Neutrophil (primary cell): ENCODE data around the gene TRIM8.

Experiments
- H3K27ac ChIP-seq: fragments of 200-600 bp; sonication (generic); 2 replicates; pipeline ENCODE4 v1.5.1; 2016; ENCODE audit warnings: mild to moderate bottlenecking, moderate library complexity
- H3K27me3 ChIP-seq: fragments of 200-600 bp; sonication (generic); 2 replicates; pipeline ENCODE4 v1.6.0; 2016; ENCODE audit warnings: mild to moderate bottlenecking
- H3K36me3 ChIP-seq: fragments of 200-600 bp; sonication (generic); 2 replicates; pipeline ENCODE4 v1.5.1; 2017
- H3K4me1 ChIP-seq, 2 experiments: fragments of 200-600 bp in 1 of 2; sonication (generic) in 1 of 2; 1 replicate in 1 of 2; 2 replicates in 1 of 2; pipeline versions ENCODE4 v1.5.1 to v1.6.1; 2013 to 2016; ENCODE audit warnings: low read depth in 1 of 2, low read length in 1 of 2, mild to moderate bottlenecking in 1 of 2, moderate library complexity in 1 of 2; ENCODE audit not compliant: control insufficient read depth in 1 of 2, insufficient read depth in 1 of 2
- H3K4me3 ChIP-seq, 2 experiments: fragments of 200-600 bp in 1 of 2; sonication (generic) in 1 of 2; 1 replicate in 1 of 2; 2 replicates in 1 of 2; pipeline ENCODE4 v1.5.1; 2013 to 2016; ENCODE audit warnings: low read depth in 1 of 2, low read length in 1 of 2, mild to moderate bottlenecking in 1 of 2, moderate library complexity in 1 of 2
- H3K9me3 ChIP-seq: fragments of 200-600 bp; sonication (generic); 2 replicates; pipeline ENCODE4 v1.5.1; 2016
- CTCF ChIP-seq: fragments of 200-600 bp; sonication (generic); IDR thresholded peaks from 2 replicates; pipeline ENCODE4 v1.5.1; 2016; ENCODE audit warnings: antibody characterized with exemption

The TRIM8 gene

GRCh38 chr10:102649797-102650654 is 5.7 kb downstream of the TRIM8 start:
- peaks cover 34% of the 10 kb centered on the region for H3K36me3 ChIP-seq
- no peaks in the 10 kb centered on the region for H3K27me3 ChIP-seq
- peaks cover 75 to 79% of the 10 kb centered on the region in 2 experiments for H3K4me1 ChIP-seq
- no peak for TF ChIP-seq CTCF
- no peaks in the 10 kb centered on the region for H3K9me3 ChIP-seq
- H3K27ac ChIP-seq = peak overlapping the region; percentile 100
- H3K4me3 ChIP-seq = peak overlapping the region; percentile 77 to 93

- Histone ChIP-seq H3K4me1 (peaks cover 74 to 75% of the 10 kb centered on the region in 2 experiments), H3K9me3 (no peaks in the 10 kb centered on the region), H3K36me3 (peaks cover 43% of the 10 kb centered on the region), H3K27me3 (no peaks in the 10 kb centered on the region), H3K4me3 (peak overlapping the region in 1 of 2 experiments; percentile 15), H3K27ac (peak overlapping the region; percentile 100)
- TF ChIP-seq CTCF = no peak
These were observed 6.6 kb downstream of the TRIM8 start for GRCh38 chr10:102650655-102651454.

- Histone ChIP-seq H3K9me3 (no peaks in the 10 kb centered on the region), H3K4me3 (no peak overlapping the region), H3K36me3 (peaks cover 50% of the 10 kb centered on the region), H3K27ac (peak overlapping the region; percentile 100), H3K27me3 (no peaks in the 10 kb centered on the region), H3K4me1 (peaks cover 67% of the 10 kb centered on the region in 2 experiments)
- no peak for TF ChIP-seq CTCF
These were observed 7.3 kb downstream of the TRIM8 start for GRCh38 chr10:102651455-102652169.

GRCh38 chr10:102652170-102652916 is 8.1 kb downstream of the TRIM8 start:
- H3K36me3 ChIP-seq = peaks cover 57% of the 10 kb centered on the region
- H3K4me1 ChIP-seq = peaks cover 63 to 64% of the 10 kb centered on the region in 2 experiments
- no peaks in the 10 kb centered on the region for H3K9me3 ChIP-seq
- no peak overlapping the region for H3K4me3 ChIP-seq
- H3K27me3 ChIP-seq = no peaks in the 10 kb centered on the region
- H3K27ac ChIP-seq = peak overlapping the region; percentile 100
- TF ChIP-seq CTCF = no peak

GRCh38 chr10:102653060-102653459 is 8.8 kb downstream of the TRIM8 start:
- TF ChIP-seq CTCF = no peak
- Histone ChIP-seq H3K27ac (peak overlapping the region; percentile 29), H3K36me3 (peaks cover 63% of the 10 kb centered on the region), H3K4me1 (peaks cover 63 to 64% of the 10 kb centered on the region in 2 experiments), H3K27me3 (no peaks in the 10 kb centered on the region), H3K9me3 (no peaks in the 10 kb centered on the region), H3K4me3 (no peak overlapping the region)
